SK-N-SH treated with all-trans-retinoic acid at 6 μM for 48 hours (cell line): ENCODE results near the gene LPAR2.

Source experiments
- CREB5 ChIP-seq: fragments of 250-450 bp; sonication (Bioruptor Pico); IDR thresholded peaks from 2 replicates; pipeline ENCODE4 v1.5.1; 2020; ENCODE audit warnings: low read depth, mild to moderate bottlenecking, moderate library complexity
- GLIS3 ChIP-seq: fragments of 250-450 bp; sonication (Bioruptor Pico); IDR thresholded peaks from 2 replicates; pipeline ENCODE4 v1.5.0; 2020; ENCODE audit warnings: mild to moderate bottlenecking, moderate library complexity
- SNAI2 ChIP-seq: fragments of 250-450 bp; sonication (Bioruptor Pico); IDR thresholded peaks from 2 replicates; pipeline ENCODE4 v1.5.0; 2020; ENCODE audit warnings: mild to moderate bottlenecking, moderate library complexity
- TCF4 ChIP-seq: fragments of 250-450 bp; sonication (Bioruptor Pico); IDR thresholded peaks from 2 replicates; pipeline ENCODE4 v1.8.0; 2021; ENCODE audit warnings: mild to moderate bottlenecking, moderate library complexity, borderline replicate concordance

DNA sequence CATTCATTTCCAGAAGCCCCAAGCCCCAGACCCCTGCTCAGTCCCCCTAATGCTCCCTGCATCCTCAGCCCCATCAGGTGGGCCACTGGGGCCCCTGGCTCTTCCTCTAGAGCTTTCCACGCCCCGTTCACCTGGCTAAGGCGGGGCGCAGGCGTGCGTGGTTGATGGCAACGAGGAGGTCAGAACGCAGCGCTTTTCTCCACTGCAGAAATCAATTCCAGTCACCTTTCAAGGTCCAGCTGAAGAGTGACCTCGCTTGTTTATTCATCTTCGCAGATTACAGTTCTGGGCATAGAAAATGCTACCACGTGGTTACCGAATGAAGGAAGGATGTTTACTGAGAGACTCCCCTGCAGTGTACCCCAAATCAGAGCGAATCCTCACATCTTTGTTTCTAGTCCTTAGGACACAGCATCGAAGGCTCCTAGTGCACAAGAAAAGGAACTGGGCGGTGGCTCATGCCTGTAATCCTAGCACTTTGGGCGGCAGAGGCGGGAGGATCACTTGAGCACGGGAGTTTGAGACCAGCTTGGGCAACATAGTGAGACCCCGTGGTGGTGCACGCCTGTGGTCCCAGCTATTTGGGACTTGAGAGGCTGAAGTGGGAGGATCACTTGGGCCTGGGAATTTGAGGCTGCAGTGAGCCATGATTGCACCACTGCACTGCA, 8.7 kb downstream of the LPAR2 start:
- TF ChIP-seq SNAI2 (CRISPR knock-in tag) (no peak), TCF4 (CRISPR knock-in tag) (no peak), CREB5 (CRISPR knock-in tag) (no peak), GLIS3 (CRISPR knock-in tag) (no peak)
